ENCODE results near the gene VAV3. TPM values are rescaled to one million over a fixed set of nuclear protein-coding genes. Genes with fewer than 3 reads are reported as not detected.

The VAV3 gene
- total and polyA plus RNA-seq, 12 donors: 1.1 to 8.5 (median 4.1) TPM

- 74 to 86% (median 80%) methylated on average over 3 of the region's 3 CpGs for WGBS, 4 donors
- DNase-seq: no peak
- TF ChIP-seq POLR2A (IDR thresholded peaks at IDR 0.05) (no peak), CTCF (IDR thresholded peaks at IDR 0.05) (no peak)
These were observed 27.4 kb upstream of the VAV3 start for GRCh38 chr1:107992347-107992746.

GRCh38 chr1:107991371-107992066 is 26.5 kb upstream of the VAV3 start:
- no peak for DNase-seq
- Histone ChIP-seq H3K9me3 (replicated peaks in 1 of 3) (no peaks in the 10 kb centered on the region), H3K4me1 (replicated peaks in 1 of 2) (no peaks in the 10 kb centered on the region), H3K27ac (no peak overlapping the region), H3K36me3 (replicated peaks in 1 of 2) (no peaks in the 10 kb centered on the region), H3K4me3 (no peak overlapping the region), H3K27me3 (no peaks in the 10 kb centered on the region)
- 80 to 82% (median 81%) methylated on average over 8 of the region's 8 CpGs for WGBS, 4 donors
- intact Hi-C loops (cut with DNase I): no loop called here
- no peak for TF ChIP-seq POLR2A (IDR thresholded peaks at IDR 0.05)
- TF ChIP-seq CTCF (IDR thresholded peaks at IDR 0.05): no peak

More at GRCh38 chr1:107992347-107992746, 27.4 kb upstream of the VAV3 start:
- Histone ChIP-seq H3K36me3 (replicated peaks in 1 of 2) (no peaks in the 10 kb centered on the region), H3K4me3 (no peak overlapping the region), H3K27me3 (no peaks in the 10 kb centered on the region), H3K27ac (no peak overlapping the region), H3K9me3 (replicated peaks in 1 of 3) (no peaks in the 10 kb centered on the region), H3K4me1 (replicated peaks in 1 of 2) (no peaks in the 10 kb centered on the region)
- intact Hi-C loops (cut with DNase I): no loop called here

GRCh38 chr1:107990606-107991005 is 25.6 kb upstream of the VAV3 start:
- no peak for TF ChIP-seq CTCF (IDR thresholded peaks at IDR 0.05)
- no peak for TF ChIP-seq POLR2A (IDR thresholded peaks at IDR 0.05)
- H3K27me3 ChIP-seq: no peaks in the 10 kb centered on the region
- WGBS, 4 donors: 84 to 92% (median 89%) methylated on average over 5 of the region's 5 CpGs

GRCh38 chr1:107981277-107981676 is 16.3 kb upstream of the VAV3 start:
- Histone ChIP-seq H3K27ac (no peak overlapping the region), H3K4me1 (replicated peaks in 1 of 2) (no peaks in the 10 kb centered on the region), H3K36me3 (replicated peaks in 1 of 2) (no peaks in the 10 kb centered on the region), H3K4me3 (no peak overlapping the region), H3K27me3 (no peaks in the 10 kb centered on the region), H3K9me3 (replicated peaks in 1 of 3) (no peaks in the 10 kb centered on the region)
- no peak for DNase-seq
- WGBS, 4 donors: 69 to 75% (median 71%) methylated on average over 7 of the region's 7 CpGs
- intact Hi-C loops (cut with DNase I): no loop called here
- no peak for TF ChIP-seq POLR2A (IDR thresholded peaks at IDR 0.05)
- TF ChIP-seq CTCF (IDR thresholded peaks at IDR 0.05): no peak

More at GRCh38 chr1:107990606-107991005, 25.6 kb upstream of the VAV3 start:
- Histone ChIP-seq H3K4me1 (replicated peaks in 1 of 2) (no peaks in the 10 kb centered on the region), H3K27ac (no peak overlapping the region), H3K9me3 (replicated peaks in 1 of 3) (no peaks in the 10 kb centered on the region), H3K36me3 (replicated peaks in 1 of 2) (no peaks in the 10 kb centered on the region), H3K4me3 (no peak overlapping the region)
- DNase-seq: no peak
- intact Hi-C loops (cut with DNase I): no loop called here

Measured in adrenal gland (tissue), 12 donors.